PC-9 (cell line): ENCODE results near the gene EHBP1.

ENCODE experiments used
- CTCF ChIP-seq: fragments of 200-600 bp; sonication (generic); conservative IDR thresholded peaks from 2 replicates; pipeline ENCODE4 v1.6.1; 2017; ENCODE audit warnings: mixed run types, antibody characterized with exemption, mild to moderate bottlenecking, moderate library complexity
- EZH2 ChIP-seq: fragments of 200-600 bp; sonication (generic); IDR thresholded peaks from 2 replicates; pipeline ENCODE4 v1.8.0; 2017; ENCODE audit warnings: antibody characterized with exemption, low read depth

DNA sequence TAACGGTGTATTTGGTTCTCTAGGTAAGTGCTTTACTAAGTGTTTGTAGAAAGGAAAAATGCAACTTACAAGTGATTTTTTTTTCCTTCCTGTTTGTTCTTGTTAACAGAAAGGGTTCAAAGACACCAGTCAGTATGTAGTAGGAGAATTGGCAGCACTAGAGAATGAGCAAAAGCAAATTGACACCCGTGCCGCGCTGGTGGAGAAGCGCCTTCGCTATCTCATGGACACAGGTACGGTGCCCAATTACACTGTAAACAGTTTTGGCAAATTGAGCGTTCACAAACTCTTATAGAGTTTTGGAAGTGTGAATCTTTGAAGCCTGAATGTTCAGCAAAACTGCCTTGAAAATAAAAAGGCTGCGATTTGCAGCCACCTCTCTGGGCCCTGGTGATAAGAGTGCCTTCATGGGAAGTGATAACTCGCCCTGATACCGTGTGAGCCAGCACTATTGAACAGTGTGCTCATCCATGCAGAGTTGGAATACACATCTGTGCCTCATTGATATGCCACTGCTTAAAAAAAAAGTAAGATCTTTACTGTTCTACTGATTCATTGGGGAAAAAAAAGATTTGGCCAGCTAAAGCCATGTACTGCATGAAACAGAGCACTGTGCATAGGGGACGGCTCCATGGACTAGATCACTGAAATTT is 291.1 kb downstream of the EHBP1 start:
- TF ChIP-seq CTCF, result no peak
- no peak for TF ChIP-seq EZH2
